Stimulated activated CD4-positive, alpha-beta T cell treated with anti-CD3 and anti-CD28 coated beads, Interleukin-2, amount 100 ng/mL, for 24 hours (primary cell): ENCODE data around the gene ACOT4.
"Not testable (repeated sequence)": the region's sequence is repeated elsewhere in the genome, so short reads cannot be mapped to it uniquely, and the experiment has no call there.

Experiments used
- DNase-seq, 2 donors: peaks; one replicate each; pipeline ENCODE4 v3.0.0-alpha.2; 2020

ACOT4 gene

DNA sequence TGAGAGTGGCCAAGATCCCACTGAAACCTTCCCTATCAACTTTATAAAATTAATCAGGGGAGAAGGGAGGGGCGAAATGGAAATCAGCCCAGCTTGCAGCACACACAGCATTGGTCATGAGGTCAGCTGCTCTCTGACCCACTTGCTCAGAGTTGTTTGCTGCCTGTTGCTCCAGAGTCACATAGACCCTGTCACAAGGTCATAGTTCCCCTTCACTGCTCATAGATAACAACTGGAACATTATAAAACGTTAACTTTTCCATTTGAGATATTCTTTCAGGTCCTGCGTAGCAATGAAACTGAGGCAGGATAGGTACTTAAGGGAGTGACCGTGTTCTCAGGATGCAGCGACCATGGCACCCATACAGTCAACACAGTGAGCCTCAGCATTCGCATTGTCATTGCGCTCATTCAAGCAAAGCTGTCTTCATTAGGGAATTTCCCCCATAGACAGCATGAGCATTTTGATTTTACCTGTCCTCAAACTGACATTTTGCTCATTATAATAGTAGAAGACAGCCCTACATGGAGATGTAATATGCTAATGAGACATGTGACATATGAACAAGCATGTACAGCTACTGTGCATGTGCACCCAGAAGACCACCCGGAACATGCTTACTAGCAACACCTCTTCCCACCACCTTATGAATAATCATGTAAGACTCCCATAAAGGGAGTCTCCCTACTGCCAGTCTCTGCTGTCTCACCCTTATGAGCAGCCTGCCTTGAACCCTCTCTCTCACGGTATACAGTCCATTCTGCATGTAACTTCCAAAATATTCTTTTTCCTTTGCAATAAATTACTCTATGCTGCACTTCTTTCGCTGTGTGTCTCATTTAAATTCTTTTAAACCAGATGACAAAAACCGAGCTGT lies 9.3 kb upstream of the ACOT4 start:
- not testable (repeated sequence) for DNase-seq

GRCh38 chr14:73588695-73589094 lies 3.0 kb upstream of the ACOT4 start:
- DNase-seq = no peak

DNA sequence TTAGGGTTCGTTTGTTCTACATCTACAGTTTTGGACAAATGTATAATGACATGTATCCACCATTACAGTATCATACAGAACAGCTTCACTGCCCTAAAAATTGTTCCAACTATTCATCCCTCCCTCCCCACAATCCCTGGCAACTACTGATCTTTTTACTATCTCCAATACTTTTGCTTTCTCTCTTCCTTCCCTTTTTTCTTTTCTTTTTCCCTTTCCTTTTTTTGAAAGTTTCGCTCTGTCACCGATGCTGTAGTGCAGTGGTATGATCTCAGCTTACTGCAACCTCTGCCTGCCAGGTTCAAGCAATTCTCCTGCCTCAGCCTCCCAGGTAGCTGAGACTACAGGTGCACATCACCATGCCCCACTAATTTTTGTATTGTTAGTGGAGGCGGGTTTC lies 2.6 kb upstream of the ACOT4 start:
- no peak for DNase-seq

GRCh38 chr14:73590673-73591004 lies 1.0 kb upstream of the ACOT4 start:
- not testable (repeated sequence) for DNase-seq

GRCh38 chr14:73594491-73594890 lies 2.8 kb downstream of the ACOT4 start:
- DNase-seq = no peak

GRCh38 chr14:73599499-73599898 lies 7.8 kb downstream of the ACOT4 start:
- no peak for DNase-seq

DNA sequence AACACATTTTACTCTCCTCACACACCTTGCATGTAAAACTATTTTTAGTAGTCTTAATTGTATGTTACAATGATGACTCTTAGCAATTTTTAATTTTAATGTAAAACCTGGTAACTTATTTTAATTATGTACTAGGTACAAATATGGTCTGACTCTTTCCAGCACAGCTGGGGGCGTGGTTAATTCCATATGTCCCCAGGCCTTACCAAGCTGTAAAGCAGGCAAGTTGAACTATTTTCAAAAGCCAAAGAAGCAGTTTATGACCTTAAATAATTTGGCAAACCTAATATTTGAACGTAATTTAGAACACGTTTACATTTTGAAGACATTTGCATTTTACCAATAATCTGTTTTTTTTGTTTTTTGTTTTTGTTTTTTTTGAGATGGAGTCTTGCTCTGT lies 11.3 kb downstream of the ACOT4 start:
- no peak for DNase-seq

DNA sequence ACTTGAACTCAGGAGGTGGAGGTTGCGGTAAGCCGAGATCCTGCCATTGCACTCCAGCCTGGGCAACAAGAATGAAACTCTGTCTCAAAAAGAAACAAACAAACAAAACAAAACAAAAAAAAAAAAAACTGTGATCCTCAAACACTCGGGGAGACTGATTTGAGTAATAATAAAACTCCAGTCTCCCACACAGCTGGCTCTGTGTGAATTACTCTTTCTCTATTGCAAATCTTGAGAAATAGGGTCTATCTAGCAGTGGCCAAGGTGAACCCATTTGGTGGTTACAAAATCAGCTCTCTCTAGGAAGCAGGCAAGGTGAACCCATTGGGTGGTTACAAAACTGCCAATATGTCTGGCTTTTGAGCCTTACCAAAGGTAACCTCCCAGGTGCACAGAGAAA lies 14.6 kb downstream of the ACOT4 start:
- no peak for DNase-seq

DNA sequence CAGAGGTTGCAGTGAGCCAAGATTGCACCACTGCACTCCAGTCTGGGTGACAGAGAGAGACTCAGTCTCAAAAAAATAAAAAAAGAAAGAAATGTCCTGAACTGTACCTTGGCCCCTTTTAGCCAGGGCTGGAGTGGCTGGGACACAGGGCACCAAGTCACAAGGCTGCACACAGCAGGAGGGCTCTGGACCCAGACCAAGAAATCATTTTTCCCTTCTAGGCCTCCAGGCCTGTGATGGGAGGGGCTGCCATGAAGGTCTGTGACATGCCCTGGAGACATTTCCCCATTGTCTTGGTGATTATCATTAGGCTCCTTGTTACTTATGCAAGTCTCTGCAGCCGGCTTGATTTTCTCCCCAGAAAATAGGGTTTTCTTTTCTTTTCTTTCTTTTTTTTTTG lies 15.6 kb downstream of the ACOT4 start:
- no peak for DNase-seq

- no peak for DNase-seq
Observed at GRCh38 chr14:73610687-73611086, 19.0 kb downstream of the ACOT4 start.

DNA sequence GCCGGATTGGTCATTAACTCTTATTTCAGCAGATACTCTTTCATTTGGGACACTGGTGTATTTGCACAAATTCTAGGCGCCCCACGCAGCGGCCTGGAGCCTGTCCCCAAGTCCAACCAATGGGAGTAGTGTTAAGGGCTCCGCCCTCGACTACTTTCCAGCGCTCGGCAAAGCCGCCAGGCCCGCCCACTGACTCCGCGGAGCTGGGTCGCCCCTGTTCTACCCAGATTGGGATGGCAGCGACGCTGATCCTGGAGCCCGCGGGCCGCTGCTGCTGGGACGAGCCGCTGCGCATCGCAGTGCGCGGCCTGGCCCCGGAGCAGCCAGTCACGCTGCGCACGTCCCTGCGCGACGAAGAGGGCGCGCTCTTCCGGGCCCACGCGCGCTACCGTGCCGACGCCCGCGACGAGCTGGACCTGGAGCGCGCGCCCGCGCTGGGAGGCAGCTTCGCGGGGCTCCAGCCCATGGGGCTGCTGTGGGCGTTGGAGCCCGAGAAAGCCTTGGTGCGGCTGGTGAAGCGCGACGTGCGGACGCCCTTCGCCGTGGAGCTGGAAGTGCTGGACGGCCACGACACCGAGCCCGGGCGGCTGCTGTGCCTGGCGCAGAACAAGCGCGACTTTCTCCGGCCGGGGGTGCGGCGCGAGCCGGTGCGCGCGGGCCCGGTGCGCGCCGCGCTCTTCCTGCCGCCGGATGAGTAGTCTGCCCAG lies 20.8 kb downstream of the ACOT4 start, which contains the start of gene ACOT6:
TSS of gene ACOT6 (plus strand) at position 179 of the 707 bp plus-strand sequence. CDS start at position 234, 55 bp downstream.
- DNase-seq = peak; percentile 66 to 80

DNA sequence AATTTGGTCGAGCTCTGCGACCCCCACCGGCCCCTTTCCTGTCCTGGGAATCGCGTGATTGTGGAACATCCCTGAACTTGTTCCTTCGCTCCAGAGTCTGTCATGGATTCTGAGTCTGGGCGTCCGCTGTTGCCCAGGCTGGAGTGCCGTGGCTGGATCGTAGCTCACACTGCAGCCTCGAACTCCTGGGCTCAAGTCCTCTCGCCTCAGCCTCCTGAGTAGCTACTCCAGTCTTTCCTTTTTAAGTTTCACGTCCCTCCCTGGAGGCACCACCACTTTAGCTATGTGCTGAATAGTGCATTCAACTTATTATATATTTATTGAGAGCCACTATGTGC lies 21.3 kb downstream of the ACOT4 start:
- DNase-seq = no peak

- no peak for DNase-seq
Observed at GRCh38 chr14:73613419-73613963, 21.8 kb downstream of the ACOT4 start.

DNA sequence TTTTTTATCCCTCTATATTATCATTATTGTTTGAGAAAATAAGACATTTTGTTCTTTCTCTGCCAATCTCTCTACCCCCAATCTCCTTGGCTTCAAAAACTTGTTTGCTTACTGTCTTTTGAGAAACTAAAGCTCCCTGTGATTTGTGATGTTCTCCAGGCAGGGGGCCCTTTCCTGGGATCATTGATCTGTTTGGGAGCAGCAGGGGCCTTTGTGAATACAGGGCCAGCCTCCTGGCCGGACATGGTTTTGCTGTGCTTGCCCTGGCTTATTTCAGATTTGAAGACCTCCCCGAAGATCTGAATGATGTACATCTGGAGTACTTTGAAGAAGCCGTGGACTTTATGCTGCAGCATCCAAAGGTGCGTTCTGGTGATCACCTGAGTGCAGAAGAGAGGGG lies 25.2 kb downstream of the ACOT4 start:
- no peak for DNase-seq

GRCh38 chr14:73619524-73619923 lies 27.9 kb downstream of the ACOT4 start:
- no peak for DNase-seq

- no peak for DNase-seq
Observed at GRCh38 chr14:73620268-73620667, 28.6 kb downstream of the ACOT4 start.

GRCh38 chr14:73623504-73624054 lies 31.9 kb downstream of the ACOT4 start:
- no peak for DNase-seq

DNA sequence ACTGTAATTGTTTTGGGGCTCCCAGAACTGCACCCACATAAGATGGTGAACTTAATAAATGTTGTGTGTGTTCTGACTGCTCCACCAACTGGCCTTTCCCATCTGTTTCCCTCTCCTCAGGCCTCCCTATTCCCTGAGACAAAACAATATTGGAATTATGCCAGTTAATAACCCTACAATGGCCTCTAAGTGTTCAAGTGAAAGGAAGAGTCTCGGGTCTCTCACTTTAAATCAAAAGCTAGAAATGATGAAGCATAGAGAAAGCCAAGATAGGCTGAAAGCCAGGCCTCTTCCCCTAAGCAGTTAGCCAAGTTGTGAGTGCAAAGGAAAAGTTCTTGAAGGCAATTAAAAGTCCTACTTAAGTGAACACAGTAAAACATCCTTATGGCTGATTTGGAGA lies 34.0 kb downstream of the ACOT4 start:
- DNase-seq = no peak

GRCh38 chr14:73627151-73627558 lies 35.5 kb downstream of the ACOT4 start:
- DNase-seq = no peak

DNA sequence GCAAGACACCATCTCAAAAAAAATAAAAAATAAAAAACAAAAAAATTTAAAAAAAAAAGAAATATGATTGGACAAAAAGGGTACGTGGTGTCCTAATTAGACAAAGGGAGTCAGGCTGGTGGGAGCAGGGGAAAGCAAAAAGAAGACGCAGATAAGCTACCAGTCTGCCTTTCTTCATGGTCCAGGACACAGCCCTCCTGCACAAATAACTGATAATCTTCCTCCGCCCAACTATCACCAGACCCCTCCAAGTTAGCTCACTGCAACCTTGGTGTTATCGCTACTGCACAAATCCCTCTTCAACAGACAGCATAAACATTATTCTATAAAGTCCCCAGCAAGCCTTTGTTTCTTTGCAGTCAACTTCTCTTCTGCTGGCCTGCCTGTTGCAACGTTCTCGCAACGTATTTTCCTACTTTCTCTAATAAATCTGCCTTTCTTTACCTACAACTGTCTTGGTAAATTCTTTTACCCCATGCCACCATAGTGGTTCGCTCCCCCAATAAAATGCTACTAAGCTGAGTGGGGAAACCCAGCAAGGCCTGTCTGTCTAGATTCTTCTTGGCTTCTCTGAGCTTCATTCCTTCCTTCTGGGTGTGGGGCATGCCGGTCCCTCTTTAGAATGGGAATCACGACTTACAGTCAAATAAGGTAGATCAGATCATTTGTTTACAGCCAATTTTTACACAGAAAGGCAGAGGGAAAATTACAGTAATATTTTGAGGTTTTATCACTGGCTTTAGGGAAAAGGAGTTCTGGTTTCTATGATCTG lies 38.5 kb downstream of the ACOT4 start:
- no peak for DNase-seq

GRCh38 chr14:73633116-73634010 lies 41.7 kb downstream of the ACOT4 start:
- DNase-seq = peak; percentile 61 to 67
